SK-N-MC (cell line): ENCODE data around the gene CCDC167.

ENCODE experiments used
- EZH2 ChIP-seq: fragments of 200-600 bp; sonication (generic); IDR thresholded peaks from one replicate; pipeline ENCODE4 v1.6.1; 2017; ENCODE audit warnings: antibody characterized with exemption
- POLR2AphosphoS5 ChIP-seq: IDR thresholded peaks from 2 replicates; pipeline ENCODE4 v1.6.1; 2012; ENCODE audit warnings: mild to moderate bottlenecking, low read depth, low read length, borderline replicate concordance

DNA sequence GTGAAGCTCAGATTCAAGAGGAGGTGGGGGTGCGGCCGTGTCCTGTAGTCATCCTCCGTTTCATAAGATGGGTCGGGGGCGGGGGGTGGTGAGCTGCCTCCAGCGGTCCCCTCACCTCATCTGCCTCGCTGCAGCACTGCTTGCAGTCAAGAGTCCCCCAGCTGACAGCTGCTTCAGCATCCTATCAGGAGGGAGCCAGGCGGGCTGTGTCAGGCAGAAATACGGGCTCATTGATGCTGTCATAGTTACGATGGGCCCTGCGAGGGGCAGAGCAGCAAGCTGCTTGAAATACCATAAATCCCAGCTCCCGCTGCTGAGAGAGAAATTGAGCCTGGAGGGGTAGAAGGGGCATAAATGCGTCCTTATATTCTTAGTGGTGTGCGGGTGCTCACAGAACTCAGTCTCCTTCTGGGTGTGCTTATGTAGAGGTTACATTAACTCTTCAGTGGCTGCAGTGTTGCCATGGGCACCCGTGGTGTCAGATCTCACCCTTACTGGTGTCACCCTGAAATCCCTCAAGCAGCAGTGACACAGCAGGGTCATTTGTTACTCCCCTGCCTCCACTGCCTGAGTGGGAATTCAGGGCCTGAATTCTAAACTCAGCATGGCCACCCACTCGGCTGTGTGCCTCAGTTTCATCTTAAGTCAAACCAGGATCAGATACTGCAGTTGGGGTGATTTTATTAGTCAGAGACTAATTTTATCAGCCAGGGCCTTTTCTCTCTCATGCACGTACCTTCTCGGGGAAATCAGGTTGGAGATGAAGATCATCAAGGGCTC, 21.8 kb downstream of the CCDC167 start:
- TF ChIP-seq POLR2AphosphoS5 (no peak), EZH2 (no peak)
